HG03442 (cell line): ENCODE results near the gene DHRS13.
"Not testable (repeated sequence)": the region's sequence is repeated elsewhere in the genome, so short reads cannot be mapped to it uniquely, and the experiment has no call there.

Experiments used
- ATAC-seq: cut with Tn5 transposase; IDR thresholded peaks from one replicate; pipeline ENCODE4 v1.9.1; 2021; ENCODE audit warnings: mild to moderate bottlenecking, moderate library complexity; ENCODE audit not compliant: unreplicated experiment

The DHRS13 gene

GRCh38 chr17:28935744-28936460 lies 33.0 kb upstream of the DHRS13 start:
- ATAC-seq, result no peak

- not testable (repeated sequence) for ATAC-seq
Measured at GRCh38 chr17:28934508-28934907, 31.6 kb upstream of the DHRS13 start.

- ATAC-seq, result no peak
Measured at GRCh38 chr17:28929787-28930186, 26.9 kb upstream of the DHRS13 start.

- no peak for ATAC-seq
Measured at GRCh38 chr17:28928061-28928460, 25.2 kb upstream of the DHRS13 start.

- no peak for ATAC-seq
Measured at GRCh38 chr17:28926786-28927185, 23.9 kb upstream of the DHRS13 start.

GRCh38 chr17:28926366-28926765 lies 23.5 kb upstream of the DHRS13 start:
- no peak for ATAC-seq

- ATAC-seq, result no peak
Measured at GRCh38 chr17:28925912-28926365, 23.1 kb upstream of the DHRS13 start.

- no peak for ATAC-seq
Measured at GRCh38 chr17:28920201-28920600, 17.3 kb upstream of the DHRS13 start.

GRCh38 chr17:28918295-28918694 lies 15.4 kb upstream of the DHRS13 start:
- ATAC-seq, result no peak

GRCh38 chr17:28917465-28917864 lies 14.6 kb upstream of the DHRS13 start:
- ATAC-seq, result no peak

- ATAC-seq, result no peak
Measured at GRCh38 chr17:28917029-28917428, 14.2 kb upstream of the DHRS13 start.

GRCh38 chr17:28916302-28916934 lies 13.5 kb upstream of the DHRS13 start:
- ATAC-seq, result no peak

GRCh38 chr17:28912938-28913333 lies 10.1 kb upstream of the DHRS13 start:
- no peak for ATAC-seq

GRCh38 chr17:28912281-28912937 lies 9.5 kb upstream of the DHRS13 start:
- ATAC-seq, result no peak

- ATAC-seq, result no peak
Measured at GRCh38 chr17:28911411-28912045, 8.6 kb upstream of the DHRS13 start.

GRCh38 chr17:28910534-28910933 lies 7.7 kb upstream of the DHRS13 start:
- ATAC-seq, result no peak

GRCh38 chr17:28908640-28909167 lies 5.8 kb upstream of the DHRS13 start:
- ATAC-seq, result no peak

- no peak for ATAC-seq
Measured at GRCh38 chr17:28907709-28908475, 5.0 kb upstream of the DHRS13 start.

- ATAC-seq, result no peak
Measured at GRCh38 chr17:28906706-28907438, 4.0 kb upstream of the DHRS13 start.

- ATAC-seq, result no peak
Measured at GRCh38 chr17:28906276-28906675, 3.4 kb upstream of the DHRS13 start.
